GM23338 (cell line): ENCODE data around the gene RBM33. TPM values are rescaled to one million over a fixed set of nuclear protein-coding genes. Genes with fewer than 3 reads are reported as not detected.

Experiments
- ATAC-seq: fragments of 200-7000 bp; cut with Tn5 transposase; 3 replicates; pipeline ENCODE4 v1.9.1; 2020
- DNase-seq: peaks from one replicate; pipeline ENCODE4 v3.0.0-alpha.2; 2015; ENCODE audit warnings: low spot score
- H2AFZ ChIP-seq: fragments of 200-600 bp; sonication (generic); 2 replicates; pipeline ENCODE4 v1.8.0; 2016; ENCODE audit warnings: antibody characterized with exemption, mild to moderate bottlenecking, moderate library complexity
- H3F3A ChIP-seq: fragments of 200-600 bp; sonication (generic); replicated peaks from 2 replicates; pipeline ENCODE4 v1.8.0; 2017; ENCODE audit warnings: antibody characterized with exemption, mixed run types, low read depth
- H3K27ac ChIP-seq: fragments of 200-600 bp; sonication (generic); 2 replicates; pipeline ENCODE4 v1.6.1; 2016; ENCODE audit warnings: low read depth
- H3K27me3 ChIP-seq: fragments of 200-600 bp; sonication (generic); 2 replicates; pipeline ENCODE4 v1.8.0; 2016; ENCODE audit warnings: mild to moderate bottlenecking, mixed run types, moderate library complexity; ENCODE audit not compliant: insufficient read depth
- H3K36me3 ChIP-seq: fragments of 200-600 bp; sonication (generic); 2 replicates; pipeline ENCODE4 v1.8.0; 2016; ENCODE audit warnings: mild to moderate bottlenecking; ENCODE audit not compliant: insufficient read depth
- H3K4me1 ChIP-seq: fragments of 200-600 bp; sonication (generic); 2 replicates; pipeline ENCODE4 v1.8.0; 2016; ENCODE audit warnings: mild to moderate bottlenecking, moderate library complexity; ENCODE audit not compliant: insufficient read depth
- H3K4me2 ChIP-seq: fragments of 200-600 bp; sonication (generic); 2 replicates; pipeline ENCODE4 v1.7.1; 2017; ENCODE audit warnings: mixed run types
- H3K4me3 ChIP-seq: fragments of 200-600 bp; sonication (generic); 2 replicates; pipeline ENCODE4 v1.6.1; 2016; ENCODE audit warnings: mixed run types
- H3K79me2 ChIP-seq: fragments of 200-600 bp; sonication (generic); replicated peaks from 2 replicates; pipeline ENCODE4 v1.8.0; 2017; ENCODE audit warnings: mild to moderate bottlenecking; ENCODE audit not compliant: insufficient read depth
- H3K9me2 ChIP-seq: fragments of 200-600 bp; sonication (generic); 2 replicates; pipeline ENCODE4 v1.8.0; 2017; ENCODE audit not compliant: insufficient read depth
- H4K20me1 ChIP-seq: fragments of 200-600 bp; sonication (generic); replicated peaks from 2 replicates; pipeline ENCODE4 v1.8.0; 2017; ENCODE audit warnings: mild to moderate bottlenecking; ENCODE audit not compliant: insufficient read depth
- H3K27ac Mint-ChIP-seq: 2 replicates; pipeline ENCODE4 v1.8.0; 2020; ENCODE audit warnings: inconsistent platforms, mild to moderate bottlenecking, moderate library complexity, mixed read lengths
- H3K27me3 Mint-ChIP-seq: 3 replicates; pipeline ENCODE4 v1.8.0; 2022; ENCODE audit warnings: low read depth, mild to moderate bottlenecking, moderate library complexity, mixed read lengths, inconsistent platforms; ENCODE audit not compliant: insufficient read depth, poor library complexity
- H3K36me3 Mint-ChIP-seq: 3 replicates; pipeline ENCODE4 v1.8.0; 2021; ENCODE audit warnings: low read depth, mild to moderate bottlenecking, inconsistent platforms, moderate library complexity, mixed read lengths
- H3K4me1 Mint-ChIP-seq: 3 replicates; pipeline ENCODE4 v1.8.0; 2020; ENCODE audit warnings: mild to moderate bottlenecking, inconsistent platforms, mixed read lengths
- H3K4me3 Mint-ChIP-seq: 3 replicates; pipeline ENCODE4 v1.8.0; 2021; ENCODE audit warnings: moderate library complexity, mild to moderate bottlenecking, inconsistent platforms, mixed read lengths
- H3K9me3 Mint-ChIP-seq: 3 replicates; pipeline ENCODE4 v1.8.0; 2020; ENCODE audit warnings: moderate library complexity, mild to moderate bottlenecking, inconsistent platforms, mixed read lengths
- CREB1 ChIP-seq: fragments of 250-450 bp; sonication (Bioruptor Pico); IDR thresholded peaks from 2 replicates; pipeline ENCODE4 v1.5.0; 2020; ENCODE audit warnings: low read depth, mild to moderate bottlenecking, moderate library complexity
- CTCF ChIP-seq, 2 experiments: fragments of 200-600 bp in 1 of 2; sonication (generic) in 1 of 2; conservative IDR thresholded peaks; 2 replicates each; pipeline versions ENCODE4 v1.5.1 to v1.6.1; 2016 to 2017; ENCODE audit warnings: antibody characterized with exemption in 2 of 2, low read depth in 2 of 2, mild to moderate bottlenecking in 2 of 2, moderate library complexity in 1 of 2
- EZH2 ChIP-seq: fragments of 200-600 bp; sonication (generic); IDR thresholded peaks from one replicate; pipeline ENCODE4 v1.8.0; 2017; ENCODE audit warnings: antibody characterized with exemption, mild to moderate bottlenecking, low read depth; ENCODE audit not compliant: unreplicated experiment
- EZH2phosphoT487 ChIP-seq: fragments of 200-600 bp; sonication (generic); IDR thresholded peaks from one replicate; pipeline ENCODE4 v1.8.1; 2018; ENCODE audit warnings: antibody characterized with exemption; ENCODE audit not compliant: unreplicated experiment
- JUNB ChIP-seq: IDR thresholded peaks from one replicate; pipeline ENCODE4 v1.6.1; 2016; ENCODE audit warnings: antibody characterized with exemption; ENCODE audit not compliant: unreplicated experiment
- NANOG ChIP-seq: IDR thresholded peaks from 2 replicates; pipeline ENCODE4 v1.6.1; 2016; ENCODE audit warnings: antibody characterized with exemption, borderline replicate concordance
- REST ChIP-seq: IDR thresholded peaks from one replicate; pipeline ENCODE4 v1.6.1; 2018; ENCODE audit warnings: antibody characterized with exemption; ENCODE audit not compliant: unreplicated experiment
- STAT1 ChIP-seq: IDR thresholded peaks from one replicate; pipeline ENCODE4 v1.6.1; 2016; ENCODE audit warnings: antibody characterized with exemption; ENCODE audit not compliant: unreplicated experiment
- ZNF114 ChIP-seq: fragments of 250-450 bp; sonication (Bioruptor Pico); IDR thresholded peaks from 2 replicates; pipeline ENCODE4 v1.5.0; 2020; ENCODE audit warnings: mild to moderate bottlenecking, moderate library complexity
- ZNF331 ChIP-seq: fragments of 250-450 bp; sonication (Bioruptor Pico); IDR thresholded peaks from 2 replicates; pipeline ENCODE4 v1.5.0; 2020; ENCODE audit warnings: low read depth, mild to moderate bottlenecking, moderate library complexity
- ZNF462 ChIP-seq: fragments of 250-450 bp; sonication (Bioruptor Pico); IDR thresholded peaks from 2 replicates; pipeline ENCODE4 v1.5.0; 2020; ENCODE audit warnings: mild to moderate bottlenecking, moderate library complexity
- polyA plus RNA-seq: library from polyadenylated mRNA; unstranded; fragments of >200 nt; fragmentation: Nextera tagmentation; extraction: Ambion mirVana; gene quantifications from 2 replicates; pipeline ENCODE4 v1.2.1, GENCODE V29; 2016
- total RNA-seq: library from RNA; depleted of rRNA; stranded (reverse); fragments of >200 nt; shearing (Covaris generic); gene quantifications from 2 replicates; pipeline ENCODE4 v1.2.3, GENCODE V29; 2014

Gene RBM33
- total and polyA plus RNA-seq, 2 experiments from 2014 or later: 47.7 to 94.7 TPM

- TF ChIP-seq STAT1 (no peak), EZH2phosphoT487 (no peak), ZNF114 (CRISPR knock-in tag) (no peak), CREB1 (CRISPR knock-in tag) (no peak), NANOG (no peak), JUNB (no peak), CTCF (conservative IDR thresholded peaks at IDR 0.05; ENCODE audit: low read depth in 2 of 2) (no peak), REST (no peak), EZH2 (no peak)
Observed at GRCh38 chr7:155761162-155761561, 116.7 kb downstream of the RBM33 start (continued).

- H3K4me1 ChIP-seq: peaks cover 12% of the 10 kb centered on the region
- Mint-ChIP-seq H3K36me3 (peaks cover 45% of the 10 kb centered on the region), H3K4me1 (peaks cover 48% of the 10 kb centered on the region), H3K27ac (no peak overlapping the region), H3K27me3 (peaks cover 5% of the 10 kb centered on the region), H3K9me3 (peaks cover 3% of the 10 kb centered on the region; the same call in 1 of the 3 replicates), H3K4me3 (no peak overlapping the region)
- no peaks in the 10 kb centered on the region for H3K27me3 ChIP-seq
- peaks cover 63% of the 10 kb centered on the region for H3K79me2 ChIP-seq
- 0 out of 2 replicates have a peak, but pooled peaks cover 2% of the 10 kb centered on the region for H3F3A ChIP-seq
- DNase-seq (no peak), ATAC-seq (no peak; the same call in 2 of the 3 replicates)
- H4K20me1 ChIP-seq: peaks cover 44% of the 10 kb centered on the region
- no peak overlapping the region for H3K4me3 ChIP-seq
- H3K4me2 ChIP-seq: no peak overlapping the region
- H2AFZ ChIP-seq: no peak overlapping the region
- no peaks in the 10 kb centered on the region for H3K9me2 ChIP-seq
- H3K27ac ChIP-seq: no peak overlapping the region
- H3K36me3 ChIP-seq: peaks cover 13% of the 10 kb centered on the region
- TF ChIP-seq ZNF331: no peak
- TF ChIP-seq ZNF114 (CRISPR knock-in tag): no peak
- TF ChIP-seq CTCF (conservative IDR thresholded peaks at IDR 0.05; ENCODE audit: low read depth in 2 of 2): no peak
- no peak for TF ChIP-seq ZNF462 (CRISPR knock-in tag)
Observed at GRCh38 chr7:155762036-155762435, 117.6 kb downstream of the RBM33 start.
